Natural killer cell (primary cell): ENCODE data around the gene CD164L2. TPM values are rescaled to one million over a fixed set of nuclear protein-coding genes. Genes with fewer than 3 reads are reported as not detected.

ENCODE experiments used
- ATAC-seq, 3 donors: fragments of 150-1000 bp in 2 of 3; fragments of 200-7000 bp in 1 of 3; cut with Tn5 transposase; 1 replicate in 1 of 3; 2 replicates in 2 of 3; pipeline ENCODE4 v1.10.0; 2021; ENCODE audit warnings: mild to moderate bottlenecking in 2 of 3, moderate library complexity in 2 of 3
- DNase-seq, 2 donors: peaks; one replicate each; pipeline versions ENCODE4 v3.0.0 to v3.0.0-alpha.2; 2013 to 2021; ENCODE audit warnings: mixed read lengths in 1 of 2
- H3K27ac ChIP-seq: one replicate; pipeline ENCODE4 v1.5.1; 2013; ENCODE audit warnings: mild to moderate bottlenecking, low read length
- H3K27me3 ChIP-seq: one replicate; pipeline ENCODE4 v1.6.1; 2013; ENCODE audit warnings: low read length; ENCODE audit not compliant: control insufficient read depth, insufficient read depth
- H3K36me3 ChIP-seq: one replicate; pipeline ENCODE4 v1.6.1; 2013; ENCODE audit warnings: low read length; ENCODE audit not compliant: control insufficient read depth, insufficient read depth
- H3K4me1 ChIP-seq: one replicate; pipeline ENCODE4 v1.6.1; 2013; ENCODE audit warnings: low read length; ENCODE audit not compliant: control insufficient read depth, insufficient read depth
- H3K4me3 ChIP-seq: one replicate; pipeline ENCODE4 v1.5.1; 2013; ENCODE audit warnings: low read length
- H3K9me3 ChIP-seq: one replicate; pipeline ENCODE4 v1.6.1; 2013; ENCODE audit warnings: low read length; ENCODE audit not compliant: control insufficient read depth, insufficient read depth
- H3K27ac Mint-ChIP-seq, 2 donors: one replicate each; pipeline ENCODE4 v1.8.0; 2022; ENCODE audit warnings: mild to moderate bottlenecking in 2 of 2, mixed read lengths in 2 of 2, moderate library complexity in 1 of 2
- H3K27me3 Mint-ChIP-seq, 2 donors: one replicate each; pipeline ENCODE4 v1.8.0; 2022; ENCODE audit warnings: low read depth in 2 of 2, mixed read lengths in 2 of 2
- H3K36me3 Mint-ChIP-seq: one replicate; pipeline ENCODE4 v1.8.0; 2022; ENCODE audit warnings: mixed read lengths
- H3K4me1 Mint-ChIP-seq, 2 donors: one replicate each; pipeline ENCODE4 v1.8.0; 2022; ENCODE audit warnings: mixed read lengths in 2 of 2
- H3K4me3 Mint-ChIP-seq: one replicate; pipeline ENCODE4 v1.8.0; 2022; ENCODE audit warnings: mild to moderate bottlenecking, moderate library complexity, mixed read lengths
- H3K9me3 Mint-ChIP-seq, 2 donors: one replicate each; pipeline ENCODE4 v1.8.0; 2022; ENCODE audit warnings: mixed read lengths in 2 of 2
- CTCF ChIP-seq: fragments of 200-600 bp; IDR thresholded peaks from one replicate; pipeline ENCODE4 v1.8.0; 2022; ENCODE audit warnings: antibody characterized with exemption
- WGBS: methylation state at CpG from one replicate; pipeline ENCODE4 v1.1.7; 2013; ENCODE audit warnings: missing lambda C conversion rate; ENCODE audit not compliant: insufficient coverage; 5-methylcytosine and 5-hydroxymethylcytosine counted together
- intact Hi-C: fragments of 100-400 bp; cut with micrococcal nuclease; formaldehyde crosslinking; loops from one replicate; pipeline ENCODE4 v1.14.2; 2022
- total RNA-seq, 4 donors: library from RNA; stranded (reverse); fragments of 120-200 nt in 1 of 4; gene quantifications; one replicate each; pipeline versions ENCODE4 v1.2.3 to v1.2.4, GENCODE V29; 2013 to 2022

CD164L2 gene
- total RNA-seq, 3 donors from 2014 or later (not counting 1 experiment from before 2014, with no cell fraction given): 0.40 TPM; not detected in 2

GRCh38 chr1:27363766-27364695, 19.1 kb downstream of the CD164L2 start:
- peaks cover 56% of the 10 kb centered on the region for H3K4me1 ChIP-seq
- H3K9me3 ChIP-seq: no peaks in the 10 kb centered on the region
- no peak overlapping the region for H3K27ac Mint-ChIP-seq
- no peak for TF ChIP-seq CTCF
- WGBS: 90% methylated on average over 25 of the region's 26 CpGs
- no peak overlapping the region for H3K27ac ChIP-seq
- no peaks in the 10 kb centered on the region for H3K36me3 ChIP-seq
- H3K4me3 Mint-ChIP-seq: peak overlapping the region; percentile 32
- no peak for ATAC-seq
- no peaks in the 10 kb centered on the region for H3K27me3 Mint-ChIP-seq
- intact Hi-C loops: no loop called here
- H3K4me3 ChIP-seq: no peak overlapping the region
- no peak for DNase-seq
- peaks cover 24 to 54% of the 10 kb centered on the region in 2 donors for H3K4me1 Mint-ChIP-seq
- H3K36me3 Mint-ChIP-seq: no peaks in the 10 kb centered on the region
- H3K9me3 Mint-ChIP-seq: no peaks in the 10 kb centered on the region
- no peaks in the 10 kb centered on the region for H3K27me3 ChIP-seq

GRCh38 chr1:27361553-27361952, 21.6 kb downstream of the CD164L2 start:
- H3K36me3 ChIP-seq: no peaks in the 10 kb centered on the region
- no peaks in the 10 kb centered on the region for H3K36me3 Mint-ChIP-seq
- 92% methylated on average over 8 of the region's 8 CpGs for WGBS
- peaks cover 29 to 48% of the 10 kb centered on the region in 2 donors for H3K4me1 Mint-ChIP-seq
- no peak for TF ChIP-seq CTCF
- no peak for ATAC-seq
- peaks cover 53% of the 10 kb centered on the region for H3K4me1 ChIP-seq
- H3K9me3 Mint-ChIP-seq: no peaks in the 10 kb centered on the region
- no peak overlapping the region for H3K27ac Mint-ChIP-seq
- no peaks in the 10 kb centered on the region for H3K27me3 Mint-ChIP-seq
- H3K27ac ChIP-seq: no peak overlapping the region
- intact Hi-C loops: no loop called here
- DNase-seq: no peak
- H3K4me3 ChIP-seq: no peak overlapping the region
- no peak overlapping the region for H3K4me3 Mint-ChIP-seq
- no peaks in the 10 kb centered on the region for H3K9me3 ChIP-seq
- H3K27me3 ChIP-seq: no peaks in the 10 kb centered on the region

GRCh38 chr1:27361044-27361402, 22.1 kb downstream of the CD164L2 start:
- intact Hi-C loops: no loop called here
- Histone ChIP-seq H3K27me3 (no peaks in the 10 kb centered on the region), H3K9me3 (no peaks in the 10 kb centered on the region), H3K36me3 (no peaks in the 10 kb centered on the region), H3K4me3 (no peak overlapping the region), H3K27ac (no peak overlapping the region), H3K4me1 (peaks cover 57% of the 10 kb centered on the region)
- Mint-ChIP-seq H3K9me3 (no peaks in the 10 kb centered on the region), H3K27me3 (no peaks in the 10 kb centered on the region), H3K27ac (peak overlapping the region in 1 of 2 donors; percentile 31), H3K36me3 (no peaks in the 10 kb centered on the region), H3K4me3 (peak overlapping the region; percentile 75), H3K4me1 (peaks cover 29 to 51% of the 10 kb centered on the region in 2 donors)
- DNase-seq (no peak), ATAC-seq (no peak)
- no peak for TF ChIP-seq CTCF
- 77% methylated on average over 21 of the region's 21 CpGs for WGBS
